ENCODE results near the gene CTNND1. TPM values are rescaled to one million over a fixed set of nuclear protein-coding genes. Genes with fewer than 3 reads are reported as not detected.

CTNND1 gene
- total RNA-seq, 4 donors from 2014 or later: 87.6 to 123 (median 93.8) TPM

DNA sequence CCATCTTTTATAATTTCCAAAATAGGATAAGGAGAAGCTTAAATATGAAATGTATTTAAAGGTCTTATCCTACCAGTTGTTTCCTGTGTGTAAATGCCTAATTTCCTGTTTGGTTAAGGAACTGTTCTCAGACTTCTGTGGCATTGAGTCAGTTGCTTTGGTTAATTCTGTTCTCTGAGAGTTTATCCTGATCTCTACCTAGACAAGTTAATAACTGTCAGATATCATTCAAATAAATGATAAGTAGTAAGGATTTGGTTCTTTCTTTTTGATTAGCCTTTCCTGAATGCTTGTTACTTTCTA, 39.5 kb downstream of the CTNND1 start:
- no peak for ATAC-seq
- Histone ChIP-seq H3K4me3 (no peak overlapping the region), H3K27ac (peak overlapping the region in 2 of 4 donors; percentile 62 to 73), H3K36me3 (peaks cover 7 to 73% of the 10 kb centered on the region in 2 donors), H3K4me1 (peaks cover 9 to 47% (median 16%) of the 10 kb centered on the region in 3 donors), H3K9me3 (no peaks in the 10 kb centered on the region), H3K27me3 (no peaks in the 10 kb centered on the region)
- TF ChIP-seq POLR2A (IDR thresholded peaks at IDR 0.05): no peak
- TF ChIP-seq, protein P1, sequence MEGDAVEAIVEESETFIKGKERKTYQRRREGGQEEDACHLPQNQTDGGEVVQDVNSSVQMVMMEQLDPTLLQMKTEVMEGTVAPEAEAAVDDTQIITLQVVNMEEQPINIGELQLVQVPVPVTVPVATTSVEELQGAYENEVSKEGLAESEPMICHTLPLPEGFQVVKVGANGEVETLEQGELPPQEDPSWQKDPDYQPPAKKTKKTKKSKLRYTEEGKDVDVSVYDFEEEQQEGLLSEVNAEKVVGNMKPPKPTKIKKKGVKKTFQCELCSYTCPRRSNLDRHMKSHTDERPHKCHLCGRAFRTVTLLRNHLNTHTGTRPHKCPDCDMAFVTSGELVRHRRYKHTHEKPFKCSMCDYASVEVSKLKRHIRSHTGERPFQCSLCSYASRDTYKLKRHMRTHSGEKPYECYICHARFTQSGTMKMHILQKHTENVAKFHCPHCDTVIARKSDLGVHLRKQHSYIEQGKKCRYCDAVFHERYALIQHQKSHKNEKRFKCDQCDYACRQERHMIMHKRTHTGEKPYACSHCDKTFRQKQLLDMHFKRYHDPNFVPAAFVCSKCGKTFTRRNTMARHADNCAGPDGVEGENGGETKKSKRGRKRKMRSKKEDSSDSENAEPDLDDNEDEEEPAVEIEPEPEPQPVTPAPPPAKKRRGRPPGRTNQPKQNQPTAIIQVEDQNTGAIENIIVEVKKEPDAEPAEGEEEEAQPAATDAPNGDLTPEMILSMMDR (IDR thresholded peaks at IDR 0.05): no peak
- TF ChIP-seq POLR2AphosphoS5 (IDR thresholded peaks at IDR 0.05): no peak
- no peak for TF ChIP-seq EP300 (IDR thresholded peaks at IDR 0.05)

- TF ChIP-seq POLR2A (IDR thresholded peaks at IDR 0.05) (no peak), POLR2AphosphoS5 (IDR thresholded peaks at IDR 0.05) (no peak), EP300 (IDR thresholded peaks at IDR 0.05) (no peak)
- TF ChIP-seq, protein P1 (IDR thresholded peaks at IDR 0.05): no peak
- Histone ChIP-seq H3K9me3 (no peaks in the 10 kb centered on the region), H3K27me3 (no peaks in the 10 kb centered on the region), H3K4me3 (no peak overlapping the region), H3K4me1 (peaks cover 9 to 47% (median 16%) of the 10 kb centered on the region in 3 donors), H3K27ac (peak overlapping the region in 2 of 4 donors; percentile 0 to 2), H3K36me3 (peaks cover 7 to 73% of the 10 kb centered on the region in 2 donors)
- WGBS, 2 donors (ENCODE audit: low coverage in 1 of 2): 54 to 70% methylated on average over 3 of the region's 3 CpGs
- ATAC-seq: no peak
Measured at GRCh38 chr11:57802411-57802810, 40.8 kb downstream of the CTNND1 start.

DNA sequence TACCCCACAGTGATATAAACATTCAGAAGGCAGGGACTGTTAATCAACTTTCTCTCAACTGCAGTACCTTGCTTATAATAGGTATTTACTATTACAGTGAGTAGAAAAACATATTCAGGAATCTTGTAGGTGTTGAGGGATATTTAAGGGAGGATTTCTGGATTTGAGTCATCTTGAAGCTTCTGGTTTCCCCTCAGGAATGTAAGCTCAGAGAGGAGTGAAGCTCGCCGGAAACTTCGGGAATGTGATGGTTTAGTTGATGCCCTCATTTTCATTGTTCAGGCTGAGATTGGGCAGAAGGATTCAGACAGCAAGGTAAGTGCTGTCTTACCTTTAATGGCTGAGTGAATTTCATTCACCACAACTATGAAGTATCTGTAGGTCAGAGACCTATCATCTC, 42.9 kb downstream of the CTNND1 start:
- no peaks in the 10 kb centered on the region for H3K9me3 ChIP-seq
- peaks cover 14 to 80% of the 10 kb centered on the region in 2 donors for H3K36me3 ChIP-seq

DNA sequence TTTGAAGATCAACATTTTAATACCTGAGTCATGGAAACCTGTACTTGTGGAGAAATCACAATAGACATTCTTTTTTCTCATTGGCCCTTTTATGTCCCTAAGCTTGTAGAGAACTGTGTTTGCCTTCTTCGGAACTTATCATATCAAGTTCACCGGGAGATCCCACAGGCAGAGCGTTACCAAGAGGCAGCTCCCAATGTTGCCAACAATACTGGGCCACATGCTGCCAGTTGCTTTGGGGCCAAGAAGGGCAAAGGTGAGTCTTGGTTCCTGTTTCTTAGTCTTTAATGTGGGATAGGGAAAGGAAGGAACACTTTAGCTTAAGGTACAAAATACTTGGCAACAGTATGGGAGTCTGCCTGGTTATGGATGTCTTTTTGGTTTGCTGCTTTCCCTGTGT, 44.2 kb downstream of the CTNND1 start:
- WGBS, 2 donors (ENCODE audit: low coverage in 1 of 2): 83 to 84% methylated on average over 1 to 3 of the region's 3 CpGs
- peaks cover 16 to 93% of the 10 kb centered on the region in 2 donors for H3K36me3 ChIP-seq

More for the DNA sequence above, 42.9 kb downstream of the CTNND1 start:
- no peak for TF ChIP-seq POLR2A (IDR thresholded peaks at IDR 0.05)
- TF ChIP-seq EP300 (IDR thresholded peaks at IDR 0.05): no peak
- TF ChIP-seq, protein P1 (IDR thresholded peaks at IDR 0.05): no peak
- no peak for TF ChIP-seq POLR2AphosphoS5 (IDR thresholded peaks at IDR 0.05)
- Histone ChIP-seq H3K27me3 (no peaks in the 10 kb centered on the region), H3K4me3 (no peak overlapping the region), H3K4me1 (peaks cover 6 to 29% (median 6%) of the 10 kb centered on the region in 3 donors), H3K27ac (peak overlapping the region in 1 of 4 donors; percentile 4)
- WGBS, 2 donors (ENCODE audit: low coverage in 1 of 2): 60 to 94% methylated on average over 1 to 3 of the region's 3 CpGs
- no peak for ATAC-seq

DNA sequence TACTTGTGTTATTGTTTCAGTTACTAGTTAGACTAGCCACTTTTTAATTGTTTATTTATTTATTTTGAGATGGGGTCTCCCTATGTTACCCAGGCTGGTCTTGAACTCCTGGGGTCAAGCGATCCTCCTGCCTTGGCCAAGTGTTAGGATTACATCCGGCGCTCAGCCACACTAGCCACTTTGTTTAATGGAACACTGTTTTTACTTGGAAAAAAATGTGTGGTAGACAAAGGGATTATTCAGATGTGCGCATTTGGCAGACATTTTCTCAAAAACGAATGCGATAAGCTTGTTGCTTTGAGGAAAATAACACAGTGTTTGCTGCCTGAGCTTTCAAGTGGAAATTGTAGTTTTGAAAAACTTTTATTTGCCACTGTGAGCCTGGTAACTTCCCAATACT, 51.0 kb downstream of the CTNND1 start:
- Histone ChIP-seq H3K36me3 (peaks cover 24 to 100% of the 10 kb centered on the region in 2 donors), H3K27ac (no peak overlapping the region)
- ATAC-seq: no peak

More for the DNA sequence above, 44.2 kb downstream of the CTNND1 start:
- no peak overlapping the region for H3K27ac ChIP-seq
- H3K4me3 ChIP-seq: no peak overlapping the region
- ATAC-seq: no peak
- peaks cover 0 to 16% (median 0%) of the 10 kb centered on the region in 3 donors for H3K4me1 ChIP-seq
- no peaks in the 10 kb centered on the region for H3K9me3 ChIP-seq
- TF ChIP-seq POLR2AphosphoS5 (IDR thresholded peaks at IDR 0.05) (no peak), POLR2A (IDR thresholded peaks at IDR 0.05) (no peak), EP300 (IDR thresholded peaks at IDR 0.05) (no peak)
- TF ChIP-seq, protein P1 (IDR thresholded peaks at IDR 0.05): no peak
- no peaks in the 10 kb centered on the region for H3K27me3 ChIP-seq

More for the DNA sequence above, 51.0 kb downstream of the CTNND1 start:
- H3K4me3 ChIP-seq: no peak overlapping the region
- H3K9me3 ChIP-seq: no peaks in the 10 kb centered on the region
- H3K4me1 ChIP-seq: no peaks in the 10 kb centered on the region
- no peaks in the 10 kb centered on the region for H3K27me3 ChIP-seq
- TF ChIP-seq POLR2A (IDR thresholded peaks at IDR 0.05) (no peak), POLR2AphosphoS5 (IDR thresholded peaks at IDR 0.05) (no peak), EP300 (IDR thresholded peaks at IDR 0.05) (no peak)
- TF ChIP-seq, protein P1 (IDR thresholded peaks at IDR 0.05): no peak
- 87 to 92% methylated on average over 6 of the region's 6 CpGs for WGBS, 2 donors (ENCODE audit: low coverage in 1 of 2)

All from gastroesophageal sphincter (tissue), 4 donors.